HepG2 (cell line): ENCODE data around the gene ZPR1. TPM values are rescaled to one million over a fixed set of nuclear protein-coding genes. Genes with fewer than 3 reads are reported as not detected.
A peak's percentile ranks its signal among the peaks of the same experiment; 100 is the strongest.

Experiments used
- CBFB ChIP-seq: sonication (generic); formaldehyde crosslinking; IDR thresholded peaks from 2 replicates; pipeline ENCODE4 v1.4.0; 2020; ENCODE audit warnings: missing genetic modification reagents
- CBX5 ChIP-seq: sonication (generic); formaldehyde crosslinking; IDR thresholded peaks from 2 replicates; pipeline ENCODE4 v1.4.0; 2020; ENCODE audit warnings: missing genetic modification reagents, borderline replicate concordance
- FOXK1 ChIP-seq: sonication (generic); formaldehyde crosslinking; IDR thresholded peaks from 2 replicates; pipeline ENCODE4 v1.4.0; 2020; ENCODE audit warnings: low read depth, missing genetic modification reagents, borderline replicate concordance
- GLI4 ChIP-seq: sonication (generic); formaldehyde crosslinking; IDR thresholded peaks from 2 replicates; pipeline ENCODE4 v1.5.1; 2020; ENCODE audit warnings: missing genetic modification reagents, mild to moderate bottlenecking, moderate library complexity, borderline replicate concordance
- HNF4G ChIP-seq, 2 experiments: sonication (generic) in 1 of 2; formaldehyde crosslinking in 1 of 2; IDR thresholded peaks; 2 replicates each; pipeline versions ENCODE4 v1.4.0 to v1.6.1; 2011 to 2020; ENCODE audit warnings: borderline replicate concordance in 2 of 2, low read depth in 2 of 2, mild to moderate bottlenecking in 2 of 2, low read length in 1 of 2, missing genetic modification reagents in 1 of 2, moderate library complexity in 1 of 2
- HNRNPK ChIP-seq: fragments of 200-400 bp; formaldehyde crosslinking; IDR thresholded peaks from 2 replicates; pipeline ENCODE4 v1.6.1; 2018; ENCODE audit warnings: low read length, low read depth, moderate library complexity, mild to moderate bottlenecking; ENCODE audit not compliant: poor library complexity, severe bottlenecking
- MLLT10 ChIP-seq: sonication (generic); formaldehyde crosslinking; IDR thresholded peaks from 2 replicates; pipeline ENCODE4 v1.4.0; 2020; ENCODE audit warnings: missing genetic modification reagents
- POLR2AphosphoS5 ChIP-seq: IDR thresholded peaks from 2 replicates; pipeline ENCODE4 v1.6.1; 2012; ENCODE audit warnings: low read depth, low read length
- RBAK ChIP-seq: sonication (generic); formaldehyde crosslinking; IDR thresholded peaks from 2 replicates; pipeline ENCODE4 v1.5.1; 2020; ENCODE audit warnings: mild to moderate bottlenecking, missing genetic modification reagents
- SP2 ChIP-seq: sonication (generic); formaldehyde crosslinking; IDR thresholded peaks from 2 replicates; pipeline ENCODE4 v1.5.1; 2020; ENCODE audit warnings: mild to moderate bottlenecking, missing genetic modification reagents
- UBTF ChIP-seq: sonication (generic); formaldehyde crosslinking; IDR thresholded peaks from 2 replicates; pipeline ENCODE4 v1.4.0; 2020; ENCODE audit warnings: mild to moderate bottlenecking, missing genetic modification reagents
- XRCC5 ChIP-seq: fragments of 200-400 bp; formaldehyde crosslinking; optimal IDR thresholded peaks from 2 replicates; pipeline ENCODE3; 2017; ENCODE audit warnings: mild to moderate bottlenecking, low read length
- ZFP90 ChIP-seq: sonication (generic); formaldehyde crosslinking; IDR thresholded peaks from 2 replicates; pipeline ENCODE4 v1.8.0; 2022; ENCODE audit warnings: missing genetic modification reagents, mild to moderate bottlenecking, inconsistent platforms, borderline replicate concordance
- ZKSCAN1 ChIP-seq: fragments of 150-350 bp; IDR thresholded peaks from 2 replicates; pipeline ENCODE4 v1.6.1; 2014; ENCODE audit warnings: low read length
- ZMAT5 ChIP-seq: sonication (generic); formaldehyde crosslinking; IDR thresholded peaks from 2 replicates; pipeline ENCODE4 v1.5.0; 2020; ENCODE audit warnings: mild to moderate bottlenecking, low read depth, missing genetic modification reagents, borderline replicate concordance
- ZNF260 ChIP-seq: sonication (generic); formaldehyde crosslinking; IDR thresholded peaks from 2 replicates; pipeline ENCODE4 v1.4.0; 2020; ENCODE audit warnings: missing genetic modification reagents, low read depth, mild to moderate bottlenecking, borderline replicate concordance
- ZNF317 ChIP-seq: sonication (generic); formaldehyde crosslinking; IDR thresholded peaks from 2 replicates; pipeline ENCODE4 v1.5.0; 2020; ENCODE audit warnings: mild to moderate bottlenecking, missing genetic modification reagents
- ZNF7 ChIP-seq: IDR thresholded peaks from 2 replicates; pipeline ENCODE4 v1.6.1; 2016; ENCODE audit warnings: missing biosample characterization, missing genetic modification reagents
- ZNF737 ChIP-seq: sonication (generic); formaldehyde crosslinking; IDR thresholded peaks from 2 replicates; pipeline ENCODE4 v1.5.0; 2020; ENCODE audit warnings: missing genetic modification reagents, mild to moderate bottlenecking, borderline replicate concordance
- ZNF761 ChIP-seq: sonication (generic); formaldehyde crosslinking; conservative IDR thresholded peaks from 2 replicates; pipeline ENCODE4 v1.4.0; 2020; ENCODE audit warnings: mild to moderate bottlenecking, missing genetic modification reagents
- polyA plus RNA-seq, 8 experiments: library from polyadenylated mRNA; depleted of rRNA in 3 of 8; stranded (reverse) in 7 of 8; unstranded in 1 of 8; fragments of >200 nt; fragmentation: Illumina TruSeq in 4 of 8; extraction: Trizol in 4 of 8; gene quantifications; 2 replicates each; pipeline versions ENCODE4 v1.2.1 to v1.2.3, GENCODE V29; 2011 to 2016; ENCODE audit warnings: low read depth in 4 of 8, missing spikeins in 1 of 8, mixed read lengths in 1 of 8; ENCODE audit not compliant: insufficient read depth in 1 of 8
- total RNA-seq, 5 experiments: library from RNA; depleted of rRNA; stranded (reverse); fragments of >200 nt; fragmentation: Illumina TruSeq; extraction: Trizol; gene quantifications; 2 replicates each; pipeline ENCODE4 v1.2.3, GENCODE V29; 2016; ENCODE audit warnings: low read depth in 1 of 5
- TF ChIP-seq, protein P1 (sequence below): sonication (generic); formaldehyde crosslinking; IDR thresholded peaks from 2 replicates; pipeline ENCODE4 v1.4.0; 2020; ENCODE audit warnings: missing genetic modification reagents
- TF ChIP-seq, protein P2 (sequence below), 2 experiments: IDR thresholded peaks; 2 replicates each; pipeline ENCODE4 v1.6.1; 2011 to 2012; ENCODE audit warnings: low read length in 2 of 2, borderline replicate concordance in 1 of 2, low read depth in 1 of 2, mild to moderate bottlenecking in 1 of 2, moderate library complexity in 1 of 2

ZPR1 gene
- total and polyA plus RNA-seq, 2 of the 13 experiments (the other 11 are each of a cell fraction or from before 2014, with no cell fraction given), result 40.0 to 79.3 TPM

GRCh38 chr11:116787786-116788486 lies at the start of gene ZPR1 (continued):
- TF ChIP-seq, protein P1, sequence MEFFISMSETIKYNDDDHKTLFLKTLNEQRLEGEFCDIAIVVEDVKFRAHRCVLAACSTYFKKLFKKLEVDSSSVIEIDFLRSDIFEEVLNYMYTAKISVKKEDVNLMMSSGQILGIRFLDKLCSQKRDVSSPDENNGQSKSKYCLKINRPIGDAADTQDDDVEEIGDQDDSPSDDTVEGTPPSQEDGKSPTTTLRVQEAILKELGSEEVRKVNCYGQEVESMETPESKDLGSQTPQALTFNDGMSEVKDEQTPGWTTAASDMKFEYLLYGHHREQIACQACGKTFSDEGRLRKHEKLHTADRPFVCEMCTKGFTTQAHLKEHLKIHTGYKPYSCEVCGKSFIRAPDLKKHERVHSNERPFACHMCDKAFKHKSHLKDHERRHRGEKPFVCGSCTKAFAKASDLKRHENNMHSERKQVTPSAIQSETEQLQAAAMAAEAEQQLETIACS (CRISPR knock-in tag), result no peak
- TF ChIP-seq GLI4 (CRISPR knock-in tag) (no peak), HNRNPK (peak; percentile 64), FOXK1 (CRISPR knock-in tag) (peak; percentile 23; the same call in 1 of the 2 replicates), ZNF7 (CRISPR knock-in tag) (no peak), ZNF761 (CRISPR knock-in tag) (no peak), ZNF260 (CRISPR knock-in tag) (no peak), MLLT10 (CRISPR knock-in tag) (no peak), RBAK (CRISPR knock-in tag) (no peak), ZFP90 (CRISPR knock-in tag) (no peak), ZNF737 (CRISPR knock-in tag) (no peak), CBX5 (CRISPR knock-in tag) (0 out of 2 replicates have a peak, but pooled peaks have one; percentile 30), SP2 (CRISPR knock-in tag) (no peak; the same call in 1 of the 2 replicates), HNF4G (IDR thresholded peaks at IDR 0.05; ENCODE audit: borderline replicate concordance, low read depth, low read length) (no peak), HNF4G (CRISPR knock-in tag; IDR thresholded peaks at IDR 0.05; ENCODE audit: borderline replicate concordance, low read depth) (no peak; the same call in 1 of the 2 replicates), UBTF (CRISPR knock-in tag) (no peak), ZKSCAN1 (no peak), POLR2AphosphoS5 (peak; percentile 63), ZMAT5 (CRISPR knock-in tag) (no peak), ZNF317 (no peak), XRCC5 (no peak), CBFB (CRISPR knock-in tag) (no peak)
- TF ChIP-seq, protein P2, sequence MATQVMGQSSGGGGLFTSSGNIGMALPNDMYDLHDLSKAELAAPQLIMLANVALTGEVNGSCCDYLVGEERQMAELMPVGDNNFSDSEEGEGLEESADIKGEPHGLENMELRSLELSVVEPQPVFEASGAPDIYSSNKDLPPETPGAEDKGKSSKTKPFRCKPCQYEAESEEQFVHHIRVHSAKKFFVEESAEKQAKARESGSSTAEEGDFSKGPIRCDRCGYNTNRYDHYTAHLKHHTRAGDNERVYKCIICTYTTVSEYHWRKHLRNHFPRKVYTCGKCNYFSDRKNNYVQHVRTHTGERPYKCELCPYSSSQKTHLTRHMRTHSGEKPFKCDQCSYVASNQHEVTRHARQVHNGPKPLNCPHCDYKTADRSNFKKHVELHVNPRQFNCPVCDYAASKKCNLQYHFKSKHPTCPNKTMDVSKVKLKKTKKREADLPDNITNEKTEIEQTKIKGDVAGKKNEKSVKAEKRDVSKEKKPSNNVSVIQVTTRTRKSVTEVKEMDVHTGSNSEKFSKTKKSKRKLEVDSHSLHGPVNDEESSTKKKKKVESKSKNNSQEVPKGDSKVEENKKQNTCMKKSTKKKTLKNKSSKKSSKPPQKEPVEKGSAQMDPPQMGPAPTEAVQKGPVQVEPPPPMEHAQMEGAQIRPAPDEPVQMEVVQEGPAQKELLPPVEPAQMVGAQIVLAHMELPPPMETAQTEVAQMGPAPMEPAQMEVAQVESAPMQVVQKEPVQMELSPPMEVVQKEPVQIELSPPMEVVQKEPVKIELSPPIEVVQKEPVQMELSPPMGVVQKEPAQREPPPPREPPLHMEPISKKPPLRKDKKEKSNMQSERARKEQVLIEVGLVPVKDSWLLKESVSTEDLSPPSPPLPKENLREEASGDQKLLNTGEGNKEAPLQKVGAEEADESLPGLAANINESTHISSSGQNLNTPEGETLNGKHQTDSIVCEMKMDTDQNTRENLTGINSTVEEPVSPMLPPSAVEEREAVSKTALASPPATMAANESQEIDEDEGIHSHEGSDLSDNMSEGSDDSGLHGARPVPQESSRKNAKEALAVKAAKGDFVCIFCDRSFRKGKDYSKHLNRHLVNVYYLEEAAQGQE (IDR thresholded peaks at IDR 0.05; ENCODE audit: borderline replicate concordance in 1 of 2, low read depth in 1 of 2, low read length in 2 of 2), result no peak
